ENCODE data around the gene MYO7B.

DNA sequence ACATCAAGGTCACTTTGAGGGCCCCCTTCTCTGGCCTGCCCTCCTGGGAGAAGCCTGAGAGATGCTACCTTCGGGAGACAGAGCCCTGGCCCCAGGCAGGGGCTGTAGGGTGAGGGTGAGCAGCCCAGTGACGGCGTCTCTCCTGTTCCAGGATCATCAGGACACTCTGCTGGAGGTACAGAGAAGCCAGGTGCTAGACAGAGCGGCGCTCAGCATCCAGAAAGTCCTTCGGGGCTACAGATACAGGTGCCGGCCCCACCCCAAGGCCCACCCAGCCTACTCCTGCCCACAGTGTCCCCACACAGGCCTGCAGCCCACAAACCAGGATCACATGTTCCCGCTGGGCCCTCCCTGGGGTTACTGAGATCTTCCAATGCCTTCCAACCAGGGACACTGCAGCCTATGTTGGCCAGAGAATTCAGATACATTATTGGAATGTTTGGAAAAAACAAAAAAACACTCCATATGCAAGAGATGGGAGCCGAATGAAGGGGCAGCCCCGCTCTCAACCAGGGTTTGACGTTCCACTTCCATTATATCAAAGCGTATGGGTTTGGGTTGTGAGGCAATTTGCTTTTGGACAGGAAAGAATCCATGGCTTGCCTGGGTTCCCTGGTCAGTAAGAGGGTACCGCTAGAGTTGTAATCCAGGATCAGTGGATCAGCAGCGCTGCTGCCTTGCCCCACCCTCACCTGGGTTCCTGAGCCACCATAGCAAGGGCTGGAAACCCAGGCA is 61.0 kb downstream of the MYO7B start:
- TF ChIP-seq CTCF (IDR thresholded peaks at IDR 0.05) (no peak), POLR2A (IDR thresholded peaks at IDR 0.05) (no peak)

All from tibial nerve (tissue), 3 donors.